ENCODE results near the gene BABAM1. TPM values are rescaled to one million over a fixed set of nuclear protein-coding genes. Genes with fewer than 3 reads are reported as not detected.

Gene BABAM1
- 100 to 1,000 TPM in 2 of 4 donors, 10 to 100 TPM in 2; 90.0 to 101 (median 98.7) TPM for total RNA-seq
- 10 to 100 TPM; 71.4 to 87.1 (median 83.7) TPM for polyA plus RNA-seq

DNA sequence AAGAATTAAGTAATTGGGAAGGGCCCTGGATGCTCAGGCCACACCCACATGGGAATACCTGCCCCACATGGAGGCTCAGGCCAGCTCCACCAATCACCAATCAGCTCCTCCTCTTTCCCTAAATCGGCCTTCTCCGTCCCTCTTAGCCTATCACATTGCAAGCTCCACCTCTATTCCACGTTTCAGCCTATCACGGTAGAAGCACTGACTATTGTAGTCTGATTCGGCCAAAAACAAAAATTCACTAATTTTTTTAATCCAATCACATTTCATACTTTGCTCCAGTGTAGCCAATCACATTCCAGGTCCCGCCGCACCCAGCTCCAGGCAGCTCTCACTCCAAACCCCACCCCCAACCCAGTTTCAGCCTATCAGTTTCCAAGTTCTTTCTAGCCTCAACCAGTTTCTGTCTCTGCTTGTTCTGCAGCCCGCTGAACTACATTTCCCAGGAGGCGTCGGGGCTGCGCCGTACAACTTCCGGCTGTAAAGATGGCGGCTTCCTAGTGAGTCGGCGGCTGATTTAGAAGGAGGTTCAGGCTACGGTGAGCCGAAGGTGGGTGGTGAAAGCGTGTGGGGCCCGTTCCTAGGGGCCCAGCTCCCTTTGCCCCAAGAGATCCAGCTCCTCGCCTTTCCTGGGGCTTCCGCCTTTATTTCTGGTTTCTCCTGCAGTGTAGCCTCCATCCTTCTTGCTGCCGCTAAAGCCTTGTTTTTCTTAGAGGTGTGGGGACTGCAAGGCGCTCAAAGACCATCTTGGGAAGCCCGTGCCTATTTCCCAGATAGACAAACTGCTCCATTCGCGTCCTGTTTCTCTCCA, at the start of gene BABAM1:
Gene BABAM1 (plus strand): TSS at position 469 of the 814 bp plus-strand sequence. CDS start 1,364 bp downstream, outside the sequence.
- H3K27me3 ChIP-seq, result no peaks in the 10 kb centered on the region
- H3K36me3 ChIP-seq, result peaks cover 0 to 37% (median 16%) of the 10 kb centered on the region in 4 donors
- peaks cover 0 to 13% (median 11%) of the 10 kb centered on the region in 4 donors for H3K4me1 ChIP-seq
- no peaks in the 10 kb centered on the region for H3K9me3 ChIP-seq
- peak within 1 kb of the TSS; percentile 80 to 86 (median 80) for H3K27ac ChIP-seq
- WGBS, 2 donors, result 0% methylated on average over 27 of the region's 27 CpGs
- intact Hi-C loops (cut with DNase I), result loop anchor here (2.0 kb wide), 2 partner anchors 22 to 52 kb away; partner anchors contain the start of genes NR2F6 and USE1
- DNase-seq, result peak; percentile 98
- peak within 1 kb of the TSS; percentile 61 to 92 (median 75) for H3K4me3 ChIP-seq
- no peak for TF ChIP-seq EP300 (IDR thresholded peaks at IDR 0.05)
- peak in 1 of 2 donors; percentile 7 for TF ChIP-seq POLR2A (IDR thresholded peaks at IDR 0.05)
- peak; percentile 47 to 75 (median 68) for TF ChIP-seq POLR2AphosphoS5 (IDR thresholded peaks at IDR 0.05)

DNA sequence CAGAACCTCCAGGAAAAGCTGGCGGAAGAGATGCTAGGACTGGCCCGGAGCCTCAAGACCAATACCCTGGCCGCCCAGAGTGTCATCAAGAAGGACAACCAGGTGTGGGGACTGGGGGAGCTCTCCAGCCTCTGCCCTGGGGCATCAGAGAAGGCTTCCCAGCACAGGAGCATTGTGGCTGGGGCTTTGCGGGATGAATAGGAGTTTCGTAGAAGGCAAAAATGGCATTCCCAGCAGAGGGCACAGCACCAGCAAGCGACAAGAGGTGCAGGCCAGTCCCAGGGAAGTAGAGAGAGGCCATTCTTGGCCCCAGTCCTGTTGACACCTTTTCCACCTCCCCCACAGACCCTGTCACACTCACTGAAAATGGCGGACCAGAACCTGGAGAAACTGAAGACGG, 48.0 kb upstream of the BABAM1 start:
- Histone ChIP-seq H3K27ac (no peak overlapping the region), H3K36me3 (peaks cover 0 to 24% (median 12%) of the 10 kb centered on the region in 4 donors), H3K4me1 (peaks cover 0 to 20% (median 15%) of the 10 kb centered on the region in 4 donors), H3K9me3 (no peaks in the 10 kb centered on the region), H3K27me3 (no peaks in the 10 kb centered on the region), H3K4me3 (no peak overlapping the region)
- DNase-seq, result no peak
- 97 to 98% methylated on average over 8 of the region's 8 CpGs for WGBS, 2 donors
- TF ChIP-seq, protein P1, sequence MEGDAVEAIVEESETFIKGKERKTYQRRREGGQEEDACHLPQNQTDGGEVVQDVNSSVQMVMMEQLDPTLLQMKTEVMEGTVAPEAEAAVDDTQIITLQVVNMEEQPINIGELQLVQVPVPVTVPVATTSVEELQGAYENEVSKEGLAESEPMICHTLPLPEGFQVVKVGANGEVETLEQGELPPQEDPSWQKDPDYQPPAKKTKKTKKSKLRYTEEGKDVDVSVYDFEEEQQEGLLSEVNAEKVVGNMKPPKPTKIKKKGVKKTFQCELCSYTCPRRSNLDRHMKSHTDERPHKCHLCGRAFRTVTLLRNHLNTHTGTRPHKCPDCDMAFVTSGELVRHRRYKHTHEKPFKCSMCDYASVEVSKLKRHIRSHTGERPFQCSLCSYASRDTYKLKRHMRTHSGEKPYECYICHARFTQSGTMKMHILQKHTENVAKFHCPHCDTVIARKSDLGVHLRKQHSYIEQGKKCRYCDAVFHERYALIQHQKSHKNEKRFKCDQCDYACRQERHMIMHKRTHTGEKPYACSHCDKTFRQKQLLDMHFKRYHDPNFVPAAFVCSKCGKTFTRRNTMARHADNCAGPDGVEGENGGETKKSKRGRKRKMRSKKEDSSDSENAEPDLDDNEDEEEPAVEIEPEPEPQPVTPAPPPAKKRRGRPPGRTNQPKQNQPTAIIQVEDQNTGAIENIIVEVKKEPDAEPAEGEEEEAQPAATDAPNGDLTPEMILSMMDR (IDR thresholded peaks at IDR 0.05), result no peak
- TF ChIP-seq POLR2AphosphoS5 (IDR thresholded peaks at IDR 0.05) (no peak), POLR2A (IDR thresholded peaks at IDR 0.05) (no peak), EP300 (IDR thresholded peaks at IDR 0.05) (no peak)
- intact Hi-C loops (cut with DNase I), result no loop called here

DNA sequence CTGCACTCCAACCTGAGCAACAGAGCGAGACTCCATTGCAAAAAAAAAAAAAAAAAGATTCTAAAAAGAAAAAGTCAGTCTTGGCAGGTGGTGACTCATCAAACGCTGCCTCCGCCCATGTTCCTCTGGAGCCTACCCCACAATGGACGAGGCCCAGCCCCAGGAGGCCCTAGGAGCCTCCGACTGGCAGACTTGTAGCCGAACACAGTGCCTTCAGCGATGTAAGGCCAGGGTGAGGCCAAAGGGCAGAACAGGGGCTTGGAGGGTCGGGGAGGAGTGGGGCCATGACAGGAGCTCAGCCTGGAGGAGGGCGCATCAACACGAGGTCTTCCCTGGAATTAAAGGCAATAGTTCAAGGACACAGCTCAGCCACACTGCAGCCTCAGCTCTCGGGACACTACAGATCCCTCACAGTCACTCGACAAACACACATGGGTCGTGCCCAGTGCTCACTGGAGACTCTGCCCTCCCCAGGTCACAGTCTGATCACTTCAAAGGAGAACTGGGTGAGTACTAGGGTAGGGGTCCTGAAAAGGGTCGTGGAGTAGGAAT, 47.0 kb upstream of the BABAM1 start:
- Histone ChIP-seq H3K4me3 (no peak overlapping the region), H3K36me3 (peaks cover 0 to 24% (median 12%) of the 10 kb centered on the region in 4 donors), H3K27ac (peak overlapping the region in 1 of 4 donors; percentile 42), H3K9me3 (no peaks in the 10 kb centered on the region), H3K4me1 (peaks cover 0 to 14% (median 9%) of the 10 kb centered on the region in 4 donors), H3K27me3 (no peaks in the 10 kb centered on the region)
- no peak for DNase-seq
- WGBS, 2 donors, result 15 to 55% methylated on average over 14 of the region's 14 CpGs
- no peak for TF ChIP-seq EP300 (IDR thresholded peaks at IDR 0.05)
- no peak for TF ChIP-seq POLR2AphosphoS5 (IDR thresholded peaks at IDR 0.05)
- TF ChIP-seq, protein P1 (IDR thresholded peaks at IDR 0.05), result no peak
- TF ChIP-seq POLR2A (IDR thresholded peaks at IDR 0.05), result no peak
- intact Hi-C loops (cut with DNase I), result loop anchor here (10.0 kb wide), 1 partner anchor 245 kb away; the partner anchor contains the start of gene NXNL1

DNA sequence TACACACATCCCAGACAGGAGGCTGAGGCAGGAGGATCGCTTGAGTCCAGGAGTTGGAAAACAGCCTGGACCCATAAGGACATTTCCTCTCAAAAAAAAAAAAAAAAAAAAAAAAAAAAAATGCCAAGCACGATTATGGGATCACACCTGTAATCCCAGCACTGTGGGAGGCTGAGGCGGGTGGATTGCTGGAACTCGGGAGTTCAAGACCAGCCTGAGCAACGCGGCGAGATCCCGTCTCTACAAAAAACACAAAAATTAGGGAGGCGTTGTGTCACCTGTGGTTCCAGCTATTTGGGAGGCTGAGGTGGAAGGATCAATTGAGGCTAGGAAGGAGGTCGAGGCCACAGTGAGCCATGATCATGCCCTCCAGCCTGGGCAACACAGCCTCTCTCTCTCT, 42.2 kb upstream of the BABAM1 start:
- Histone ChIP-seq H3K4me1 (peaks cover 0 to 26% (median 16%) of the 10 kb centered on the region in 4 donors), H3K4me3 (no peak overlapping the region), H3K9me3 (no peaks in the 10 kb centered on the region), H3K27me3 (no peaks in the 10 kb centered on the region), H3K27ac (no peak overlapping the region), H3K36me3 (peaks cover 0 to 15% (median 0%) of the 10 kb centered on the region in 4 donors)
- TF ChIP-seq, protein P1 (IDR thresholded peaks at IDR 0.05), result no peak
- TF ChIP-seq POLR2A (IDR thresholded peaks at IDR 0.05) (no peak), EP300 (IDR thresholded peaks at IDR 0.05) (no peak), POLR2AphosphoS5 (IDR thresholded peaks at IDR 0.05) (no peak)
- intact Hi-C loops (cut with DNase I), result loop anchor here (10.0 kb wide), 1 partner anchor 240 kb away; the partner anchor contains the start of gene NXNL1
- WGBS, 2 donors, result 70 to 88% methylated on average over 10 of the region's 10 CpGs
- DNase-seq, result no peak
